NCI-H1436 treated with DMSO at 0.1 percent for 48 hours (cell line): Measurements from ENCODE around the gene TMEM267.
A peak's percentile ranks its signal among the peaks of the same experiment; 100 is the strongest.
"Not testable (repeated sequence)": the region's sequence is repeated elsewhere in the genome, so short reads cannot be mapped to it uniquely, and the experiment has no call there.

Experiments used
- DNase-seq: peaks from one replicate; lab custom pipeline; 2025; lab: John Stamatoyannopoulos, UW

TMEM267 gene

GRCh38 chr5:43483298-43484105, at the start of gene TMEM267:
TMEM267 (minus strand) TSS chr5:43483865; CDS start chr5:43453969, 29,896 bp downstream.
- peak; percentile 61 for DNase-seq

GRCh38 chr5:43530648-43531047, 47.0 kb upstream of the TMEM267 start:
- DNase-seq, result no peak

GRCh38 chr5:43523662-43524072, 40.0 kb upstream of the TMEM267 start:
- no peak for DNase-seq

- no peak for DNase-seq
Measured at GRCh38 chr5:43520615-43521014, 37.0 kb upstream of the TMEM267 start.

- no peak for DNase-seq
Measured at GRCh38 chr5:43515678-43516048, 32.0 kb upstream of the TMEM267 start.

GRCh38 chr5:43514816-43515677, 31.4 kb upstream of the TMEM267 start, which contains the start of gene C5orf34:
C5orf34 (minus strand) TSS chr5:43515148; CDS start chr5:43509339, 5,809 bp downstream.
- DNase-seq, result peak; percentile 80

- no peak for DNase-seq
Measured at GRCh38 chr5:43514471-43514815, 30.8 kb upstream of the TMEM267 start.

GRCh38 chr5:43514025-43514424, 30.4 kb upstream of the TMEM267 start:
- DNase-seq, result no peak

GRCh38 chr5:43511062-43511461, 27.4 kb upstream of the TMEM267 start:
- not testable (repeated sequence) for DNase-seq

GRCh38 chr5:43498581-43498980, 14.9 kb upstream of the TMEM267 start:
- no peak for DNase-seq

- DNase-seq, result no peak
Measured at GRCh38 chr5:43497311-43498104, 13.8 kb upstream of the TMEM267 start.

GRCh38 chr5:43491326-43491725, 7.7 kb upstream of the TMEM267 start:
- no peak for DNase-seq

- no peak for DNase-seq
Measured at GRCh38 chr5:43486353-43486752, 2.7 kb upstream of the TMEM267 start.

GRCh38 chr5:43485406-43485805, 1.7 kb upstream of the TMEM267 start:
- DNase-seq, result no peak

GRCh38 chr5:43484106-43484849, 613 bp upstream of the TMEM267 start:
- peak; percentile 24 for DNase-seq

GRCh38 chr5:43482490-43483297, 971 bp downstream of the TMEM267 start:
- no peak for DNase-seq

- no peak for DNase-seq
Measured at GRCh38 chr5:43469671-43470391, 13.8 kb downstream of the TMEM267 start.

- no peak for DNase-seq
Measured at GRCh38 chr5:43467100-43467499, 16.6 kb downstream of the TMEM267 start.

GRCh38 chr5:43465455-43465854, 18.2 kb downstream of the TMEM267 start:
- not testable (repeated sequence) for DNase-seq

- DNase-seq, result no peak
Measured at GRCh38 chr5:43461066-43461465, 22.6 kb downstream of the TMEM267 start.
